ENCODE results near the gene KCNK15. TPM values are rescaled to one million over a fixed set of nuclear protein-coding genes. Genes with fewer than 3 reads are reported as not detected.

KCNK15 gene
- total and polyA plus RNA-seq, 7 donors: 0.08 to 0.79 (median 0.21) TPM; not detected in 1

- 88 to 94% (median 92%) methylated on average over 4 of the region's 4 CpGs for WGBS, 3 donors
- no peak overlapping the region for H3K4me3 ChIP-seq
- intact Hi-C loops (cut with DNase I): loop anchor here in 1 of 2 donors (5.0 to 10.0 kb wide), 2 partner anchors 211 to 523 kb away; partner anchors contain the start of genes OSER1 and SERINC3
- DNase-seq: no peak
- TF ChIP-seq CTCF (IDR thresholded peaks at IDR 0.05): no peak
- H3K9me3 ChIP-seq: no peaks in the 10 kb centered on the region
- peaks cover 28% of the 10 kb centered on the region for H3K4me1 ChIP-seq
- no peak for ATAC-seq
- H3K27me3 ChIP-seq (ENCODE audit: insufficient read depth in 3 of 3, low read length in 2 of 3): no peaks in the 10 kb centered on the region
- peak overlapping the region; percentile 13 for H3K27ac ChIP-seq
- H3K36me3 ChIP-seq (ENCODE audit: insufficient read depth in 1 of 2, low read depth in 1 of 2): no peaks in the 10 kb centered on the region
Observed at GRCh38 chr20:44735816-44736169, 9.9 kb upstream of the KCNK15 start.

- WGBS, 3 donors: 38 to 53% (median 43%) methylated on average over 6 of the region's 6 CpGs
- intact Hi-C loops (cut with DNase I): loop anchor here in 1 of 2 donors (5.0 to 10.0 kb wide), 2 partner anchors 212 to 524 kb away; partner anchors contain the start of genes OSER1 and SERINC3
- no peak for TF ChIP-seq CTCF (IDR thresholded peaks at IDR 0.05)
- Histone ChIP-seq H3K36me3 (ENCODE audit: insufficient read depth in 1 of 2, low read depth in 1 of 2) (no peaks in the 10 kb centered on the region), H3K4me1 (peaks cover 22% of the 10 kb centered on the region), H3K4me3 (no peak overlapping the region), H3K9me3 (no peaks in the 10 kb centered on the region), H3K27me3 (ENCODE audit: insufficient read depth in 3 of 3, low read length in 2 of 3) (no peaks in the 10 kb centered on the region), H3K27ac (peak overlapping the region; percentile 13)
- peak in 1 of 2 donors; percentile 63 for DNase-seq
- peak; percentile 53 to 69 (median 62) for ATAC-seq
Observed at GRCh38 chr20:44736170-44737021, 9.3 kb upstream of the KCNK15 start.

- TF ChIP-seq CTCF (IDR thresholded peaks at IDR 0.05): no peak
- 97 to 99% (median 99%) methylated on average over 4 of the region's 4 CpGs for WGBS, 3 donors
- intact Hi-C loops (cut with DNase I): loop anchor here in 1 of 2 donors (5.0 to 10.0 kb wide), 2 partner anchors 212 to 525 kb away; partner anchors contain the start of genes OSER1 and SERINC3
- H3K36me3 ChIP-seq (ENCODE audit: insufficient read depth in 1 of 2, low read depth in 1 of 2): no peaks in the 10 kb centered on the region
- ATAC-seq: no peak
- H3K9me3 ChIP-seq: no peaks in the 10 kb centered on the region
- no peaks in the 10 kb centered on the region for H3K27me3 ChIP-seq (ENCODE audit: insufficient read depth in 3 of 3, low read length in 2 of 3)
- DNase-seq: no peak
- peaks cover 16% of the 10 kb centered on the region for H3K4me1 ChIP-seq
- H3K4me3 ChIP-seq: no peak overlapping the region
- H3K27ac ChIP-seq: no peak overlapping the region
Observed at GRCh38 chr20:44737116-44737515, 8.5 kb upstream of the KCNK15 start.

GRCh38 chr20:44738813-44739477, 6.7 kb upstream of the KCNK15 start:
- Histone ChIP-seq H3K9me3 (no peaks in the 10 kb centered on the region), H3K27ac (peak overlapping the region; percentile 40), H3K36me3 (ENCODE audit: insufficient read depth in 1 of 2, low read depth in 1 of 2) (no peaks in the 10 kb centered on the region), H3K4me3 (no peak overlapping the region), H3K27me3 (ENCODE audit: insufficient read depth in 3 of 3, low read length in 2 of 3) (no peaks in the 10 kb centered on the region), H3K4me1 (peaks cover 11% of the 10 kb centered on the region)
- DNase-seq: peak in 1 of 2 donors; percentile 64
- no peak for TF ChIP-seq CTCF (IDR thresholded peaks at IDR 0.05)
- 59 to 69% (median 63%) methylated on average over 7 of the region's 7 CpGs for whole genome bisulfite sequencing, 3 donors
- intact Hi-C loops (cut with DNase I): loop anchor here in 1 of 2 donors (5.0 to 10.0 kb wide), 2 partner anchors 214 to 527 kb away; partner anchors contain the start of genes OSER1 and SERINC3
- ATAC-seq: peak; percentile 72 to 88 (median 83)

Data from psoas muscle (tissue), 8 donors.